Measurements from ENCODE around the gene BCL2L1.

The BCL2L1 gene

GRCh38 chr20:31700747-31701146 is 21.9 kb downstream of the BCL2L1 start:
- Histone ChIP-seq H3K9me3 (no peaks in the 10 kb centered on the region), H3K4me3 (ENCODE audit: low read depth in 1 of 2, low read length in 1 of 2) (no peak overlapping the region), H3K36me3 (peaks cover 21% of the 10 kb centered on the region), H3K4me1 (ENCODE audit: control insufficient read depth in 1 of 2, insufficient read depth in 1 of 2, low read depth in 1 of 2, low read length in 1 of 2) (peaks cover 20% of the 10 kb centered on the region in 2 experiments), H3K27me3 (no peaks in the 10 kb centered on the region), H3K27ac (no peak overlapping the region)
- TF ChIP-seq CTCF (IDR thresholded peaks at IDR 0.05), result no peak

GRCh38 chr20:31699801-31700728 is 22.6 kb downstream of the BCL2L1 start:
- TF ChIP-seq CTCF (IDR thresholded peaks at IDR 0.05), result no peak
- Histone ChIP-seq H3K4me3 (ENCODE audit: low read depth in 1 of 2, low read length in 1 of 2) (no peak overlapping the region), H3K27ac (peak overlapping the region; percentile 50), H3K27me3 (no peaks in the 10 kb centered on the region), H3K9me3 (no peaks in the 10 kb centered on the region), H3K36me3 (peaks cover 21% of the 10 kb centered on the region), H3K4me1 (ENCODE audit: control insufficient read depth in 1 of 2, insufficient read depth in 1 of 2, low read depth in 1 of 2, low read length in 1 of 2) (peaks cover 13% of the 10 kb centered on the region in 2 experiments)

- Histone ChIP-seq H3K4me1 (ENCODE audit: control insufficient read depth in 1 of 2, insufficient read depth in 1 of 2, low read depth in 1 of 2, low read length in 1 of 2) (peaks cover 7 to 10% of the 10 kb centered on the region in 2 experiments), H3K36me3 (peaks cover 23% of the 10 kb centered on the region), H3K27me3 (no peaks in the 10 kb centered on the region), H3K4me3 (ENCODE audit: low read depth in 1 of 2, low read length in 1 of 2) (no peak overlapping the region), H3K27ac (peak overlapping the region; percentile 50), H3K9me3 (no peaks in the 10 kb centered on the region)
- no peak for TF ChIP-seq CTCF (IDR thresholded peaks at IDR 0.05)
Measured at GRCh38 chr20:31698803-31699718, 23.6 kb downstream of the BCL2L1 start.

GRCh38 chr20:31698243-31698802 is 24.3 kb downstream of the BCL2L1 start:
- H3K9me3 ChIP-seq, result no peaks in the 10 kb centered on the region
- no peak for TF ChIP-seq CTCF (IDR thresholded peaks at IDR 0.05)
- H3K4me1 ChIP-seq (ENCODE audit: control insufficient read depth in 1 of 2, insufficient read depth in 1 of 2, low read depth in 1 of 2, low read length in 1 of 2), result peaks cover 7 to 10% of the 10 kb centered on the region in 2 experiments
- no peak overlapping the region for H3K27ac ChIP-seq
- peaks cover 30% of the 10 kb centered on the region for H3K36me3 ChIP-seq
- H3K27me3 ChIP-seq, result no peaks in the 10 kb centered on the region
- H3K4me3 ChIP-seq (ENCODE audit: low read depth in 1 of 2, low read length in 1 of 2), result no peak overlapping the region

All from neutrophil (primary cell).